Lower leg skin (tissue), 3 donors: ENCODE data around the gene S100Z.

Experiments used
- POLR2A ChIP-seq, 2 donors: fragments of 450-650 bp; IDR thresholded peaks; one replicate each; pipeline ENCODE4 v1.6.1; 2016 to 2017; ENCODE audit warnings: antibody characterized with exemption in 2 of 2, mild to moderate bottlenecking in 1 of 2, moderate library complexity in 1 of 2
- TF ChIP-seq, protein P1 (sequence below), 3 donors: fragments of 450-650 bp; IDR thresholded peaks; one replicate each; pipeline ENCODE4 v1.5.1; 2016; ENCODE audit warnings: antibody characterized with exemption in 3 of 3, mild to moderate bottlenecking in 3 of 3, moderate library complexity in 2 of 3

DNA sequence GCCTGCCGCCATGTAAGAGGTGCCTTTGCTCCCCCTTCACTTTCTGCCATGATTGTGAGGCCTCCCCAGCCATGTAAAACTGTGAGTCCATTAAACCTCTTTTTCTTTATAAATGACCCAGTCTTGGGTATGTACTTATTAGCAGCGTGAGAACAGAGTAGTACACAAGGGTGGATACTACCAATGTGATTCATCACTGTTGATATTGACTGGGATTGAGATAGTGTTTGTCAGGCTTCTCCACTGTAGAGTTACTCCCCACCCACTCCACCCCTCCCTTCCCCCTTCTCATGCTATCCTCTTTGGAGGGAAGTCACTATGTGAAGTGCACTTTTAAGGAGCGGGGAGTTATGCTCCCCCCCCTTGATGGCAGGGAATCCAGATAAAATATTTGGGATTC lies 91.6 kb downstream of the S100Z start:
- TF ChIP-seq POLR2A (IDR thresholded peaks at IDR 0.05): no peak
- TF ChIP-seq, protein P1, sequence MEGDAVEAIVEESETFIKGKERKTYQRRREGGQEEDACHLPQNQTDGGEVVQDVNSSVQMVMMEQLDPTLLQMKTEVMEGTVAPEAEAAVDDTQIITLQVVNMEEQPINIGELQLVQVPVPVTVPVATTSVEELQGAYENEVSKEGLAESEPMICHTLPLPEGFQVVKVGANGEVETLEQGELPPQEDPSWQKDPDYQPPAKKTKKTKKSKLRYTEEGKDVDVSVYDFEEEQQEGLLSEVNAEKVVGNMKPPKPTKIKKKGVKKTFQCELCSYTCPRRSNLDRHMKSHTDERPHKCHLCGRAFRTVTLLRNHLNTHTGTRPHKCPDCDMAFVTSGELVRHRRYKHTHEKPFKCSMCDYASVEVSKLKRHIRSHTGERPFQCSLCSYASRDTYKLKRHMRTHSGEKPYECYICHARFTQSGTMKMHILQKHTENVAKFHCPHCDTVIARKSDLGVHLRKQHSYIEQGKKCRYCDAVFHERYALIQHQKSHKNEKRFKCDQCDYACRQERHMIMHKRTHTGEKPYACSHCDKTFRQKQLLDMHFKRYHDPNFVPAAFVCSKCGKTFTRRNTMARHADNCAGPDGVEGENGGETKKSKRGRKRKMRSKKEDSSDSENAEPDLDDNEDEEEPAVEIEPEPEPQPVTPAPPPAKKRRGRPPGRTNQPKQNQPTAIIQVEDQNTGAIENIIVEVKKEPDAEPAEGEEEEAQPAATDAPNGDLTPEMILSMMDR (IDR thresholded peaks at IDR 0.05): no peak
